ENCODE measurements around the gene DAG1.

DNA sequence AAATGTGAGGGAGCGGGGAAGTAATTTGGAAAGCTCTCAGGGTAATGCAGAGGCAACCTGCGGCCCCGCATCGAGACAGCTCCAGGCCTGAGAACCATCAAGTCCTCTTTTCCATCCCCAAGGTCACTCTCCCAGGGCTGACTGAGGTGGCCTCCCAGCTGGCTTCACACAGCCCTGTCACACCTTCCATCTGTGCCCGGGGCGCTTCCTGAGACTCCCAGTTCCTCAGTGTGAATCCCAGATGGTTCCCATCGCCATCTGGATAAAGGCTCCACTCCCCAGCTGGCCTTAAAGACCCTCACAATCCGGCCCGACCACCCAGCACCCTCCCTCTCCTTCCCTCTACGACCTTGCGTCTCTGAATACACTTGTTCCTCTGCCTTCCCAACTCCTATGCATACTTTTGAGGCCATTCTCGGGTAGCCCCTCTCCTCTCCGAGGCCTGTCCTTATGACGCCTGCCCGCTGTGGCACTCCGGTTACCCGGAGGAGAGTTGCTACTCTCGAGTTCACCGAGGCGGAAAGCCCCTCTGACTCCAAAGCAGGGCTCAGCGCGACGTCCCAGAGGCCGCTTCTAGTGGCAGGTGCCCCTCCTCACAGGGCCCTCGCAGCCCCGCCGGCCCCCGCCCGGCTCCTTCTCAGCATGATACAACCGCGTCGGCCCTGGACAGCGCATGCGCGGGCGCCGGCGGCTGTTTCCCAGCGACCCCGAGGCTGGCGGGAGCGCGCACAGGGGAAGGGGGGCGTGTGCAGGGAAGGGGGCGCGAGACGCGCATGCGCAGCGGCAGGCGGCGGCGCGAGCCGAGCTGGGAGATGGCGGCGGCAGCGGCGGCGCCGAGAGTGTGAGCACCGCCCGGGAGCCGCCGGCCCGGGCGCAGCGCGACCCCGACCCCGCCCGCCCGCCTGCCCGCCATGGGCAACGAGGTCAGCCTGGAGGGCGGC is 83.9 kb downstream of the DAG1 start, which contains the start of gene BSN:
- TF ChIP-seq EZH2 (IDR thresholded peaks at IDR 0.05) (no peak), POLR2AphosphoS5 (IDR thresholded peaks at IDR 0.05; ENCODE audit: borderline replicate concordance, low read depth, low read length) (peak; percentile 70; the same call in 1 of the 2 replicates), FOXP2 (optimal IDR thresholded peaks at IDR 0.05; ENCODE audit: control extremely low read depth, extremely low read length, insufficient read depth) (no peak)

All from SK-N-MC (cell line).